GM20000 (cell line): ENCODE measurements around the gene IL26.

Source experiments
- DNase-seq: peaks from one replicate; pipeline ENCODE4 v3.0.0; 2012; ENCODE audit warnings: low spot score
- TF ChIP-seq, protein P1 (sequence below): IDR thresholded peaks from 2 replicates; pipeline ENCODE4 v1.5.1; 2012; ENCODE audit warnings: mild to moderate bottlenecking, control low read depth; ENCODE audit errors: extremely low read depth, missing control alignments

The IL26 gene

DNA sequence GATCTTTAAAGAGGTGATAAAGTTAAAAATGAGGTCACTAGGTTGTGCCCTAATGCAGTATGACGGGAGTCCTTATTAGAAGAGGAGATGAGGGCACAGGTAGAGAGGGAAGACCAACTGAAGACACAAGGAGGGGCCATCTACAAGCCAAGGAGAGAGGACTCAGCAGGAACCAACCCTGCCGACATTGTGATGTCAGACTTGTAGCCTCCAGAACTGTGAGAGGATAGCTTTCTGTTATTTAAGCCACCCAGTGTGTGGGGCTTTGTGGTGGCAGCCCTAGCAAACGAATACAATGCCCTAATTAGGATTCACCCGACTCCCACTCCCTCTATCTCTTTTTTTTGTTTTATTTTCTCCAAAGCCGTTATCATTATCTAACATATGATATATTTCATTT is 7.9 kb upstream of the IL26 start:
- no peak for DNase-seq
- TF ChIP-seq, protein P1, sequence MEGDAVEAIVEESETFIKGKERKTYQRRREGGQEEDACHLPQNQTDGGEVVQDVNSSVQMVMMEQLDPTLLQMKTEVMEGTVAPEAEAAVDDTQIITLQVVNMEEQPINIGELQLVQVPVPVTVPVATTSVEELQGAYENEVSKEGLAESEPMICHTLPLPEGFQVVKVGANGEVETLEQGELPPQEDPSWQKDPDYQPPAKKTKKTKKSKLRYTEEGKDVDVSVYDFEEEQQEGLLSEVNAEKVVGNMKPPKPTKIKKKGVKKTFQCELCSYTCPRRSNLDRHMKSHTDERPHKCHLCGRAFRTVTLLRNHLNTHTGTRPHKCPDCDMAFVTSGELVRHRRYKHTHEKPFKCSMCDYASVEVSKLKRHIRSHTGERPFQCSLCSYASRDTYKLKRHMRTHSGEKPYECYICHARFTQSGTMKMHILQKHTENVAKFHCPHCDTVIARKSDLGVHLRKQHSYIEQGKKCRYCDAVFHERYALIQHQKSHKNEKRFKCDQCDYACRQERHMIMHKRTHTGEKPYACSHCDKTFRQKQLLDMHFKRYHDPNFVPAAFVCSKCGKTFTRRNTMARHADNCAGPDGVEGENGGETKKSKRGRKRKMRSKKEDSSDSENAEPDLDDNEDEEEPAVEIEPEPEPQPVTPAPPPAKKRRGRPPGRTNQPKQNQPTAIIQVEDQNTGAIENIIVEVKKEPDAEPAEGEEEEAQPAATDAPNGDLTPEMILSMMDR, result no peak

DNA sequence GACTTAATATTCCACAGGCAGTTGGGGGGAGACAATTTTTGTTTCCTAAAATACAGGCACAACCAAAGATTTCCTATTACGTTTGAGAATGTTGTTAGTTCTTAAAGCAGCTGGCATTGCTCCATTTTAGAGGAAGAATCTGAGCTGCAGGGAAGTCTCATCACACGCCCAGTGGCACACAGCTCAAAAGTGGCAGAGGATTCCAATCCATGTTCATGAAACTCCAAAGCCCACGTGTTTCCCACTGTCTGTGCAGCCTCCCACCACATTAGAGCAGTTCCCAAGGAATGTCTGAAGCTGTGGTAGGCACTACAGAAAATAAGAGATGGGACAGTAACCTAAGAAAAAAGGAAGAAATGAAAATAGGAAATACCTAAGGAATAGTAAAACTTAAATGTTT is 6.1 kb upstream of the IL26 start:
- DNase-seq, result no peak
- TF ChIP-seq, protein P1, result no peak

DNA sequence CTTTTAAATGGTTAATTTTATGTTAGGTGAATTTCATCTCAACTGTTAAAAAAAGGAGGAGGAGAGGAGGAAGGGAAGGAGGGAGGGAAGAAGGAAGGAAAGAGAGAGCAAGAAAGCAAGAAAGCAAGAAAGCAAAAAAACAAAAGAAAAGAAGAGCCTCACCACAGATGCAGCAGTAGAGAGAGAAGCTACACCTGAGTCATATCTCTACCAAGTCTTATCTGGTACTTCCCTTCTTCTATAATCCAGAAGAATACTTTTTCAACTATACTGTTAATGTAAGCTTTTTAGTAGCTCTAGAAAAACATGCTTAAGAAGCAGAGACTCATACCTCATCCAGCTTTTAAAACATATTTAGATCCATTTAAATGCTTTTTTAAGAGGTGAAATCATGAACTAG is 5.6 kb upstream of the IL26 start:
- TF ChIP-seq, protein P1, result no peak
- DNase-seq, result no peak

DNA sequence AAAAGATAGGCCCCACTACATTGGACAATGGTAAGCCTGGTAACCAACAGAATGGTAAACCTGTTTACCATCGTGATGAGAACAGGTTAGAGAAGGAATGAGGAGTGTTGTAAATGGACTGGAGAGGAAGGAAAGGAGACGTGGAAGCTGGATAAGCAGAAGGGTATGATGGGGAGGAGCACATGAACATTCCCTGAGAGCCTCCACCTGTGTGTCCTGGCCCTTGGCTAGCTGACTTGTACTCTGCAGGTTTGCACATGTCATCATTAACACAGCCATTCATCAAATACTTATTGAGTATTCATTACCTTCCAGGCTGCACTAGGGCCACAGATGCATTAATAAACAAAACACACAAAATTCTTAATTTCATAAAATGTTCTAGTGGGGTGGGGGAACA is 4.3 kb upstream of the IL26 start:
- no peak for DNase-seq

DNA sequence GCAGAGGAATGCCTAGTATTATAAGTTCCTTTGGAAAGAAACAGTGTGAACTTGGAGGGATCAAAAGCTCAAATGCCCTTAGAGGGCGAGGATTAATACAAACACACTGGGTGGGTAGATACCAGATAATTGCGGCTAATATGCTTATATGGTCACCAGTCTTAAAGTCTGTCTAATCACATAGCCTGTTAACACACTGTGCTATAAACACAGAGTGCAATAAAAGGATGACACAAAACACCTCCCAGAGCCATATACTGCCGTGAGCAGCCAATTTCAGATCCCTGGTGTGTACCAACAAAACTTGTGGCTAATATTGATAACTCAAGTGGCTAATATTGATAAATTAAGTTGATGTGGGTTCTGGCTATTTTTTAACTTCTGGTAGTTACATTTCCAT is 1.7 kb upstream of the IL26 start:
- DNase-seq, result no peak
- TF ChIP-seq, protein P1, result no peak

More for the DNA sequence above, 4.3 kb upstream of the IL26 start:
- TF ChIP-seq, protein P1, result no peak

DNA sequence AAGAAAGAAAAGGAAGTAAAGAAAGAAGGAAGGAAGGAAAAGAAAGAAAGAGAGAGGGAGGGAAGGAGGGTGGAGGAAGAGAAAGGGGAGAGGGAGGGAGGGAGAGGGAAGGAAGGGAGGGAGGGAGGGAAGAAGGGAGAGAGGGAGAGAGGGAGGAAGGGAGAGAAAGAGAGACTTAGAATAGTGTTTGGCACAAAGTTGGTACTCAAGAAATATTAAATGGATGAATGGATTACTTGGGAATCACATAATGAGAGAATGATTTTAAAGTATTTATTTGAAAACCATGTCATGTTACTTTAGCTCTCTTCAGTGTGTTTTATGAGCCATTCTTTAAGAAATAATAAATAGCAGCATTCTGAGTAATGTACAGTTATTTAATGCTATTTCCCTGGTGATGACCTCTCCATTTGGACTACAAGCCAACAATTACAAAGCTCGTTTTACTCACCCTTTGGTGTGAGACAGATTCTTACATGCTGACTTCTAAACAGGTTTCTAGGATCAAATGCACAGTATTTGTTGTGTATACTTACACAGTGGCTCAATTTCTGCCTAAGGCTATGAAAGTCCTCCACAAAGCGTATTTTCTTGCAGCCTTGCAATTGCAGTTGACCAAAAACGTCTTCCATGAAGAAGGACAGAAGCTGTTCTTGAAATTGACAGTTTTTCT is 861 bp downstream of the IL26 start:
- TF ChIP-seq, protein P1, result no peak

DNA sequence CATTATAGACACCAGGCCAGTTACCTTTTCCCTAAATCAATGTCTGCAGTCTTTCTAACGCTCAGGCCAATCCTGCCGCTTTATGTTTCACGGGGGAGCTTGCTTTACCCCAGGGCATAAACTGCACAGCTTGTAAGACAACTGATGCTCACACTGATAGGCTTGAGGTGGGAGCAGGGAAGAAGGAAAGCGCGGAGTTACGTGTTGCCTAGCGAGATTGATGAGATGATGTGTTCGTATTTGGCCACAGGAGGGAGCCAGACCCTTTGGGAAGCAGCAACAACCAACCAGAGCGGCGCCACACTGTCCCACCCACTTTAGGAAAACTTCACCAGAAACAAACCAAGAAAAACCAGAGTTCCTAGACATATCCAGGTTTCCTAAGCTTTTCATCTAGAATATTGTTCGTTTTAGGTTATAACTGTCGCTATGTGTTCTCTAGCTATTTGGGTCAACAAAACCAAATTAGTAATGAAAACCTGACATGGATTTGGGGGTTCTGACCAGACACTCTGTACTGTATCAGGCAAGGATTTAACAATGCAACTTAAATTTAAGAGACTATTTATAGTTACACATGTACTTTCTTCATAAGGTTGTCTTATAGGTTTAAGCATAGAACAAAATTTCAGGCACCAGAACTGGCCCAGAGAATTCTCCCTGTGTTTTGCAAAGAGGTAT is 2.4 kb downstream of the IL26 start:
- peak; percentile 74 for DNase-seq
- TF ChIP-seq, protein P1, result peak; percentile 71

More for the DNA sequence above, 861 bp downstream of the IL26 start:
- DNase-seq, result no peak
